ENCODE results near the gene RBM8A. TPM values are rescaled to one million over a fixed set of nuclear protein-coding genes. Genes with fewer than 3 reads are reported as not detected.
A peak's percentile ranks its signal among the peaks of the same experiment; 100 is the strongest.

Gene RBM8A
- total and polyA plus RNA-seq, 9 of the 15 experiments (the other 6 are each of a cell fraction or from before 2014, with no cell fraction given), result 215 to 1,035 (median 291) TPM

DNA sequence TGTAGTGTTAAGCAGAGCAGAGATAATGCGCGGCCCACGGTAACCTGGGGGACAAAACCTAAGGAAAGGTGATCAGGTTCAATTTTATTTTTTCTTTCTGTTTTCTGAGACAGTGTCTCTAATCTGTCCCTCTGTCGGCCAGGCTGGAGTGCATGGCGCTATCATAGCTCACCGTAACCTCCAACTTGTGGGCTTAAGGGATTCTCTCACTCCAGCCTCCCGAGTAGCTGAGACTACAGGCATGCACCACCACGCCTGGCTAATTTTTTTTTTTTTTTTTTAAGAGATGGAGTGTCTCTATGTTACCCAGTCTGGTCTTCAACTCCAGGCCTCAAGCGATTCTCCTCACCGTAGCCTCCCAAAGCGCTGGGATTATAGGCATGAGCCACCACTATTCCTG, 40.9 kb downstream of the RBM8A start:
- no peaks in the 10 kb centered on the region for H3K9me1 ChIP-seq (ENCODE audit: control insufficient read depth, insufficient read depth, low read length)
- H2AFZ ChIP-seq (ENCODE audit: low read depth, low read length), result peak overlapping the region; percentile 90
- H3K27me3 ChIP-seq (ENCODE audit: control insufficient read depth in 2 of 2, insufficient read depth in 2 of 2, low read length in 2 of 2), result peaks cover 7 to 10% of the 10 kb centered on the region in 2 experiments; a peak in 4 of 5 replicates
- H3K4me3 ChIP-seq, result peak overlapping the region; percentile 56
- peak; percentile 68 for FAIRE-seq
- CTCF ChIA-PET (ENCODE audit: low intra/inter-chr PET ratio), result no interaction called here
- TF ChIP-seq ZNF165 (CRISPR knock-in tag; IDR thresholded peaks at IDR 0.05; ENCODE audit: borderline replicate concordance), result no peak
- peak; percentile 29; the same call in 1 of the 2 replicates for TF ChIP-seq DPF2 (IDR thresholded peaks at IDR 0.05)
- TF ChIP-seq, protein P1, sequence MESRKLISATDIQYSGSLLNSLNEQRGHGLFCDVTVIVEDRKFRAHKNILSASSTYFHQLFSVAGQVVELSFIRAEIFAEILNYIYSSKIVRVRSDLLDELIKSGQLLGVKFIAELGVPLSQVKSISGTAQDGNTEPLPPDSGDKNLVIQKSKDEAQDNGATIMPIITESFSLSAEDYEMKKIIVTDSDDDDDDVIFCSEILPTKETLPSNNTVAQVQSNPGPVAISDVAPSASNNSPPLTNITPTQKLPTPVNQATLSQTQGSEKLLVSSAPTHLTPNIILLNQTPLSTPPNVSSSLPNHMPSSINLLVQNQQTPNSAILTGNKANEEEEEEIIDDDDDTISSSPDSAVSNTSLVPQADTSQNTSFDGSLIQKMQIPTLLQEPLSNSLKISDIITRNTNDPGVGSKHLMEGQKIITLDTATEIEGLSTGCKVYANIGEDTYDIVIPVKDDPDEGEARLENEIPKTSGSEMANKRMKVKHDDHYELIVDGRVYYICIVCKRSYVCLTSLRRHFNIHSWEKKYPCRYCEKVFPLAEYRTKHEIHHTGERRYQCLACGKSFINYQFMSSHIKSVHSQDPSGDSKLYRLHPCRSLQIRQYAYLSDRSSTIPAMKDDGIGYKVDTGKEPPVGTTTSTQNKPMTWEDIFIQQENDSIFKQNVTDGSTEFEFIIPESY (CRISPR knock-in tag; IDR thresholded peaks at IDR 0.05), result peak; percentile 93
- TF ChIP-seq ZNF384 (IDR thresholded peaks at IDR 0.05; ENCODE audit: low read depth, low read length), result 0 out of 2 replicates have a peak, but pooled peaks have one; percentile 32
- TF ChIP-seq, protein P2, sequence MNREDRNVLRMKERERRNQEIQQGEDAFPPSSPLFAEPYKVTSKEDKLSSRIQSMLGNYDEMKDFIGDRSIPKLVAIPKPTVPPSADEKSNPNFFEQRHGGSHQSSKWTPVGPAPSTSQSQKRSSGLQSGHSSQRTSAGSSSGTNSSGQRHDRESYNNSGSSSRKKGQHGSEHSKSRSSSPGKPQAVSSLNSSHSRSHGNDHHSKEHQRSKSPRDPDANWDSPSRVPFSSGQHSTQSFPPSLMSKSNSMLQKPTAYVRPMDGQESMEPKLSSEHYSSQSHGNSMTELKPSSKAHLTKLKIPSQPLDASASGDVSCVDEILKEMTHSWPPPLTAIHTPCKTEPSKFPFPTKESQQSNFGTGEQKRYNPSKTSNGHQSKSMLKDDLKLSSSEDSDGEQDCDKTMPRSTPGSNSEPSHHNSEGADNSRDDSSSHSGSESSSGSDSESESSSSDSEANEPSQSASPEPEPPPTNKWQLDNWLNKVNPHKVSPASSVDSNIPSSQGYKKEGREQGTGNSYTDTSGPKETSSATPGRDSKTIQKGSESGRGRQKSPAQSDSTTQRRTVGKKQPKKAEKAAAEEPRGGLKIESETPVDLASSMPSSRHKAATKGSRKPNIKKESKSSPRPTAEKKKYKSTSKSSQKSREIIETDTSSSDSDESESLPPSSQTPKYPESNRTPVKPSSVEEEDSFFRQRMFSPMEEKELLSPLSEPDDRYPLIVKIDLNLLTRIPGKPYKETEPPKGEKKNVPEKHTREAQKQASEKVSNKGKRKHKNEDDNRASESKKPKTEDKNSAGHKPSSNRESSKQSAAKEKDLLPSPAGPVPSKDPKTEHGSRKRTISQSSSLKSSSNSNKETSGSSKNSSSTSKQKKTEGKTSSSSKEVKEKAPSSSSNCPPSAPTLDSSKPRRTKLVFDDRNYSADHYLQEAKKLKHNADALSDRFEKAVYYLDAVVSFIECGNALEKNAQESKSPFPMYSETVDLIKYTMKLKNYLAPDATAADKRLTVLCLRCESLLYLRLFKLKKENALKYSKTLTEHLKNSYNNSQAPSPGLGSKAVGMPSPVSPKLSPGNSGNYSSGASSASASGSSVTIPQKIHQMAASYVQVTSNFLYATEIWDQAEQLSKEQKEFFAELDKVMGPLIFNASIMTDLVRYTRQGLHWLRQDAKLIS (CRISPR knock-in tag; IDR thresholded peaks at IDR 0.05), result no peak
- TF ChIP-seq ZNF175 (CRISPR knock-in tag; IDR thresholded peaks at IDR 0.05; ENCODE audit: low read depth), result no peak
- TF ChIP-seq GTF2A2 (tag; IDR thresholded peaks at IDR 0.05), result no peak
- peak; percentile 25; the same call in 1 of the 2 replicates for TF ChIP-seq TRIM28 (IDR thresholded peaks at IDR 0.05)
- no peak for TF ChIP-seq ZFX (CRISPR knock-in tag; IDR thresholded peaks at IDR 0.05)
- H3K79me2 ChIP-seq (ENCODE audit: control insufficient read depth, insufficient read depth, low read length), result no peaks in the 10 kb centered on the region
- in situ Hi-C loops (cut with MboI) (no loop called here), intact Hi-C loops (cut with micrococcal nuclease) (no loop called here)
- H4K20me1 ChIP-seq (replicated peaks; ENCODE audit: control insufficient read depth, insufficient read depth, low read length), result no peaks in the 10 kb centered on the region
- no TSS peak for BruUV-seq (replicated peaks)
- no peaks in the 10 kb centered on the region for H3K9me3 ChIP-seq (replicated peaks; ENCODE audit: control insufficient read depth, insufficient read depth, low read depth, low read length)
- H3K4me1 ChIP-seq (replicated peaks in 1 of 2; ENCODE audit: control insufficient read depth in 2 of 2, insufficient read depth in 2 of 2, low read length in 2 of 2), result peaks cover 9 to 14% of the 10 kb centered on the region in 2 experiments; a peak in 4 of 5 replicates
- peak in 1 of 4 experiments; percentile 34 for DNase-seq (ENCODE audit: extremely low read depth in 1 of 4, low spot score in 3 of 4)
- 38% methylated on average over 11 of the region's 11 CpGs for WGBS (ENCODE audit: insufficient coverage, low coverage, missing lambda C conversion rate)
- POLR2A ChIA-PET, result interaction anchor here (1.1 to 1.2 kb wide), 3 partner anchors 41 to 102 kb away, joined by 3 to 4 read pairs (median 3); partner anchors contain the start of gene RBM8A
- peak; percentile 54 for ATAC-seq
- H3K36me3 ChIP-seq (ENCODE audit: control insufficient read depth, insufficient read depth, low read length), result no peaks in the 10 kb centered on the region
- H3K27ac ChIP-seq (ENCODE audit: extremely low read depth, low read depth, low read length), result no peak overlapping the region
- H3K9ac ChIP-seq (ENCODE audit: insufficient read depth in 1 of 2, low read depth in 2 of 2, low read length in 2 of 2), result peak overlapping the region in 1 of 2 experiments; percentile 68; a peak in 1 of 4 replicates
- H3K4me2 ChIP-seq (ENCODE audit: insufficient read depth, low read length), result peak overlapping the region; percentile 72

All from K562 (cell line).